Measurements from ENCODE around the gene TSPO. TPM values are rescaled to one million over a fixed set of nuclear protein-coding genes. Genes with fewer than 3 reads are reported as not detected.

Gene TSPO
- total RNA-seq, 1 experiment from 2014 or later: 44.6 TPM

DNA sequence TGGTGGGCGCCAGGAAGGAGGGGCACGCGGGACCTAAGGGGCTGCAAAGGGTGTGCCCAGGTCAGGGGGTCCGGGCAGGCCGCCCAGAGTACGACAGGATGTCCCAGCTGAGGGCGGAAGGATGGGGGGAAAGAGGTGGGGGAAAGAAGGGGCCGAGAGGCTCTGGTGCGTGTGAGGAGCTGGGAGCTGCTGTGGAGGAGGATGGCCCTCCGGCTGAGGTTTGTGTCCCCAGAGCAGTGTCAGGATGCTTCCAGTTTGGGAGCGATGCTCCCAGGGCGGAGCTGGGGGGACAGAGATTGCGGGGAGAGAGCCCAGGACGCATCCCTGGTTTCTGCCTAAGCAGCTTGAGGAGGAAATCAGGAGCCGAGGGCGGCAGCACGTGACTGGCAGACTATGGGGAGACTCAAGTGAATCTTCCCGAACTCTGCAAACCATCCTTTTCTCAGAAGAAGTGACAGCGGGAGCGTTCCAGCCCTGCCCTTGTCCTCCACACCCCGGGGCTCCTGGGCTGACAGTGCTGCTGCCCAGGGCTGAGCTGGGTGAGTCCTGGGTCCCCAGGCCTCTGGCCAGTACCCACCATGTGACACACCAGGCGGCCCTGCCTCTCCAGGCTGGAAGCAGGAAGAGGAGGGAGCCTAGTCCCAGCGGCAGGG lies 55.3 kb downstream of the TSPO start:
- intact Hi-C loops (cut with micrococcal nuclease; ENCODE audit: unreplicated experiment): no loop called here
- H3K27ac Mint-ChIP-seq (ENCODE audit: unreplicated experiment): no peak overlapping the region
- no peaks in the 10 kb centered on the region for H3K27me3 ChIP-seq (replicated peaks; ENCODE audit: control insufficient read depth, insufficient read depth, low read length)
- no peak overlapping the region for H3K4me3 ChIP-seq (ENCODE audit: low read depth, low read length)
- H3K27me3 Mint-ChIP-seq (ENCODE audit: insufficient read depth, unreplicated experiment): no peaks in the 10 kb centered on the region
- no TSS peak for BruUV-seq (replicated peaks)
- CTCF ChIA-PET: interaction anchor here (0.6 to 1.1 kb wide), 2 partner anchors 19 to 25 kb away, joined by 3 to 4 read pairs; no protein-coding TSS in a partner anchor
- no peaks in the 10 kb centered on the region for H3K9me3 ChIP-seq
- H3K4me1 Mint-ChIP-seq (ENCODE audit: low read depth, unreplicated experiment): no peaks in the 10 kb centered on the region
- no peaks in the 10 kb centered on the region for H3K36me3 ChIP-seq (ENCODE audit: control insufficient read depth, insufficient read depth, low read length)
- POLR2A ChIA-PET: no interaction called here
- H3K9me3 Mint-ChIP-seq (ENCODE audit: unreplicated experiment): no peaks in the 10 kb centered on the region
- no peaks in the 10 kb centered on the region for H3K4me1 ChIP-seq
- no peak for DNase-seq
- no peaks in the 10 kb centered on the region for H3K36me3 Mint-ChIP-seq (ENCODE audit: insufficient read depth, unreplicated experiment)
- H3K4me3 Mint-ChIP-seq (ENCODE audit: unreplicated experiment): no peak overlapping the region
- TF ChIP-seq, protein P1, sequence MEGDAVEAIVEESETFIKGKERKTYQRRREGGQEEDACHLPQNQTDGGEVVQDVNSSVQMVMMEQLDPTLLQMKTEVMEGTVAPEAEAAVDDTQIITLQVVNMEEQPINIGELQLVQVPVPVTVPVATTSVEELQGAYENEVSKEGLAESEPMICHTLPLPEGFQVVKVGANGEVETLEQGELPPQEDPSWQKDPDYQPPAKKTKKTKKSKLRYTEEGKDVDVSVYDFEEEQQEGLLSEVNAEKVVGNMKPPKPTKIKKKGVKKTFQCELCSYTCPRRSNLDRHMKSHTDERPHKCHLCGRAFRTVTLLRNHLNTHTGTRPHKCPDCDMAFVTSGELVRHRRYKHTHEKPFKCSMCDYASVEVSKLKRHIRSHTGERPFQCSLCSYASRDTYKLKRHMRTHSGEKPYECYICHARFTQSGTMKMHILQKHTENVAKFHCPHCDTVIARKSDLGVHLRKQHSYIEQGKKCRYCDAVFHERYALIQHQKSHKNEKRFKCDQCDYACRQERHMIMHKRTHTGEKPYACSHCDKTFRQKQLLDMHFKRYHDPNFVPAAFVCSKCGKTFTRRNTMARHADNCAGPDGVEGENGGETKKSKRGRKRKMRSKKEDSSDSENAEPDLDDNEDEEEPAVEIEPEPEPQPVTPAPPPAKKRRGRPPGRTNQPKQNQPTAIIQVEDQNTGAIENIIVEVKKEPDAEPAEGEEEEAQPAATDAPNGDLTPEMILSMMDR (IDR thresholded peaks at IDR 0.05; ENCODE audit: insufficient read depth in 1 of 2, low read depth in 1 of 2, low read length in 1 of 2, severe bottlenecking in 1 of 2, unreplicated experiment in 1 of 2): no peak

DNA sequence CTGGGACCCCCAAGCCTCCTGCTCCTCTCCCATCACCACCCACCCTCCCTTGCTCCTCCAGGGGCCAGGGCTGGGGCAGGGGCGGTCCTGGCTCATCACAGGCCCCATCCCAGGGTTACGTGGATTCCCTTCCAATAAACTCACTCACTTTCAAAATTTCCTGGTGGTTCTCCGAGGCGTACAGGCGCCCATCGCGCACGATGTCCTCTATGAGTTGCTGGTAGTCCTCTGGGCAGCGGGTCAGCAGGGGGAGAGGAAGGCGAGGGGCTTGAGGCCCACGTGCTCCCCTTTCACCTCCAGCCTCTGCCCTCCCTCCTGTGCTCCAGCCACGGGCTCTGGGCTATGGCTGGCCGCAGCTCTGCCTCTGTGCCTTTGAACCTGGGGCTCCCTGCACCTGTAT lies 56.0 kb downstream of the TSPO start:
- no peak overlapping the region for H3K4me3 ChIP-seq (ENCODE audit: low read depth, low read length)
- ChIA-PET POLR2A (no interaction called here), CTCF (no interaction called here)
- TF ChIP-seq, protein P1 (IDR thresholded peaks at IDR 0.05; ENCODE audit: insufficient read depth in 1 of 2, low read depth in 1 of 2, low read length in 1 of 2, severe bottlenecking in 1 of 2, unreplicated experiment in 1 of 2): no peak
- H3K36me3 Mint-ChIP-seq (ENCODE audit: insufficient read depth, unreplicated experiment): no peaks in the 10 kb centered on the region
- DNase-seq: no peak
- no peaks in the 10 kb centered on the region for H3K36me3 ChIP-seq (ENCODE audit: control insufficient read depth, insufficient read depth, low read length)
- H3K4me1 Mint-ChIP-seq (ENCODE audit: low read depth, unreplicated experiment): no peaks in the 10 kb centered on the region
- H3K27ac Mint-ChIP-seq (ENCODE audit: unreplicated experiment): no peak overlapping the region
- H3K9me3 Mint-ChIP-seq (ENCODE audit: unreplicated experiment): no peaks in the 10 kb centered on the region
- intact Hi-C loops (cut with micrococcal nuclease; ENCODE audit: unreplicated experiment): no loop called here
- no peaks in the 10 kb centered on the region for H3K9me3 ChIP-seq
- H3K27me3 Mint-ChIP-seq (ENCODE audit: insufficient read depth, unreplicated experiment): no peaks in the 10 kb centered on the region
- H3K4me1 ChIP-seq: no peaks in the 10 kb centered on the region
- no peaks in the 10 kb centered on the region; the same call in 1 of the 2 replicates for H3K27me3 ChIP-seq (replicated peaks; ENCODE audit: control insufficient read depth, insufficient read depth, low read length)
- BruUV-seq (replicated peaks): no TSS peak
- H3K4me3 Mint-ChIP-seq (ENCODE audit: unreplicated experiment): no peak overlapping the region

DNA sequence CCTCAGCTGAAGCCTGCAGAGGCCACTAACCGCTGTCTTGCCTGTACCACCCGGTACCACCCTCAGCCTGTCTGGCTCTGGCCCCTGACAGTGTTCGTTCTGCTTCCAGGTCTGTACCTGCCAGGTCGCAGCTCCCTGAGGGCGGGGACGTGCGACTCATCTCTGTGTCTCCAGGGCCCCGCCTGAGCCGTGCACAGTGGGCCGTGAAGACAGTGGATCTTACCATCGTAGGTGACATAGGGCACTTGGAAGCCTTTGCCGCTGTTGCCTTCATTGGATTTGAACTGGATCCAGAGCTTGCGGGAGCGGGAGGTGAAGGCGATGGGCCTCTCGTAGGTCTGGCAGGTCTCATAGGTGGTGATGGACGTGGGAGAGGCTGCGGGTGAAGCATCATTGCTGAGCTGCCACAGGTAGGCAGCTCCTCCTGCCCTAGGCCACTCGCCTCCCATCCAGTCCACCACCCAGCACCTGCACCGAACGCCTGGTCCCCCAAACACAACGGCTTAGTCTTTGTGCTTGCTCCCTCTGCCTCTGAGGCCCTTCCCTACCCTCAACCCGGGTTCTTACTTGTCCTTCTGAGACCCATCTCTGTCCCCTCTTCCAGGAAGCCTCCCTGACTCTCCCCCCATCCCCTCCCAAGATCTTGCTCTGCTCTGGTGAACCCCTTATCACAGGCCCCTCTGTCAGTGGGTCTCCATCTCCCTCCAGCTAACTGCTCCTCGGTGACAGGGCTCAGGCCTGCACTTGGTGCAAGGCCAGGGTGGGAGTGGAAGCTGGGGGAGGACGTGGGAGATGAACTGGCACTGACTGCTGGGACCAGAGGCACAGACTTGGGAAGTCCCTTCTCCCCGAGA lies 56.7 kb downstream of the TSPO start:
- no peaks in the 10 kb centered on the region for H3K9me3 Mint-ChIP-seq (ENCODE audit: unreplicated experiment)
- DNase-seq: no peak
- Histone ChIP-seq H3K4me3 (ENCODE audit: low read depth, low read length) (no peak overlapping the region), H3K9me3 (no peaks in the 10 kb centered on the region), H3K36me3 (ENCODE audit: control insufficient read depth, insufficient read depth, low read length) (no peaks in the 10 kb centered on the region), H3K27me3 (replicated peaks; ENCODE audit: control insufficient read depth, insufficient read depth, low read length) (no peaks in the 10 kb centered on the region; the same call in 1 of the 2 replicates), H3K4me1 (no peaks in the 10 kb centered on the region)
- no peaks in the 10 kb centered on the region for H3K27me3 Mint-ChIP-seq (ENCODE audit: insufficient read depth, unreplicated experiment)
- CTCF ChIA-PET: no interaction called here
- H3K27ac Mint-ChIP-seq (ENCODE audit: unreplicated experiment): no peak overlapping the region
- H3K4me1 Mint-ChIP-seq (ENCODE audit: low read depth, unreplicated experiment): no peaks in the 10 kb centered on the region
- H3K36me3 Mint-ChIP-seq (ENCODE audit: insufficient read depth, unreplicated experiment): no peaks in the 10 kb centered on the region
- no TSS peak for BruUV-seq (replicated peaks)
- POLR2A ChIA-PET: no interaction called here
- no peak overlapping the region for H3K4me3 Mint-ChIP-seq (ENCODE audit: unreplicated experiment)
- intact Hi-C loops (cut with micrococcal nuclease; ENCODE audit: unreplicated experiment): no loop called here
- TF ChIP-seq, protein P1 (IDR thresholded peaks at IDR 0.05; ENCODE audit: insufficient read depth in 1 of 2, low read depth in 1 of 2, low read length in 1 of 2, severe bottlenecking in 1 of 2, unreplicated experiment in 1 of 2): no peak

All from Caco-2 (cell line).